ENCODE results near the gene CC2D2A.

The CC2D2A gene

DNA sequence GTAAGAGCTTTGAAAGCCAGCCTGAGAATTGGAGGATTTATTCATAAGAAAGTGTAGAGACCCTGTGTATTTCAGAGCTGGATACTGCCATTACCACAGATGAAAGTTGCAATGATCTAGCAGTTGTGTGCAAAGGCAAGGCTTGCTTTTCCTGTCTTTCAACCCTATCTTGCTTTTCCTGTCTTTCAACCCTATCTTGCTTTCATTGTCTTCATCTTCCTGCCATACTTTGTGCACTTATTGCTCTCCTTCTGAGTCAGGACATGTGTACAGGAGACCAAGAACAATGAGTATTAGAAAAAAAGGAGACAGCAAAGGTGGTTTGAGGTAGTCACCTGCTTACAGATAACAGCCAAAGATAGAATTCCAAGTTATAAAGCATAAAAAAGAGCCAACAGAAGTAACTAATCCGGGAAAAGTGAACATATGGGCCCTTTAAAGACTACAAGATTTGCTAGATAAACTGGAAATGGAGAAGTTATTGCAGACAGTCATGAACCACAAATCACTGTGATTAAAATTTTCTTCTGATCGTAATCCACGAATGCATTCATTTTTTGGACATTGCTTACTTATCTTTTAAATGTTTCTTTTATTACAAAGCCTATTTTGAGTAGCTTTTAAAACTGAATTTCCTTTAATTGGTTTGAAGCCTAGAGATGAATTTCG, 24.7 kb upstream of the CC2D2A start:
- no peak for TF ChIP-seq CTCF (conservative IDR thresholded peaks at IDR 0.05; ENCODE audit: low read depth, low read length)
- no peak for DNase-seq (ENCODE audit: low read depth)
- H3K4me3 ChIP-seq (ENCODE audit: low read depth, low read length), result no peak overlapping the region

DNA sequence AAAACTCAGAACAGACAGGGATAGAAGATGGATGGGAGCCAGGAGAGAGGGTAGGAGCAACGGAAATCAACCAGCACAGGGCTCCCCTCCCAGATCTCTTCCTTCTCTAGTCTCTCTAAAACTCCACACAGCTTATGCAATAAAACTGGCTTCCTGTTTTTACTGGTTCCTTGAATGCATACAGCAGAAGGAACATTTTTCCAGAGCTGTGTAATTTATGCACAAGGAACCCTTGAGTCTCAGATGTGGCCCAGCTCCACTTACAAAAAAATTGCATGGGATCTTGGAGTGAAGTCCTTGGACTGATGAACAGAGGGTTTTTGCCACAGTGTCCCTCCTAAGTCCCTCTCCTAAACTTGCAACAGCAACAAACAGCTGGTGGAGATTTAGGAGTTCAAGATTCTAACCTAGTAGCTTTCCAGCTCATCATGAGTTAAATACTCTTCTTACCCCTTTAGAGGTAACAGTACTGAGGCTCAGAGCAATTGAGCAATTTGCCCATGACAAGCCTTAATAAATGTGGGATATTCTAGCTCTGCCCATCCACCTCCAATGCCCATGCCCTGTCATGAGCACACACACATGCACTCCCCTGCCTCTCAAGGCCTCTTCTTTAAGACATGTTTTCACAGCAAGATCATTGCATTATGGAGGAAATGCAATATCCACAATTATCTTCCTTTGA, 18.4 kb upstream of the CC2D2A start:
- DNase-seq (ENCODE audit: low read depth), result peak; percentile 73
- no peak for TF ChIP-seq CTCF (conservative IDR thresholded peaks at IDR 0.05; ENCODE audit: low read depth, low read length)
- no peak overlapping the region for H3K4me3 ChIP-seq (ENCODE audit: low read depth, low read length)

GRCh38 chr4:15451866-15452765, 17.6 kb upstream of the CC2D2A start:
- no peak overlapping the region for H3K4me3 ChIP-seq (ENCODE audit: low read depth, low read length)

DNA sequence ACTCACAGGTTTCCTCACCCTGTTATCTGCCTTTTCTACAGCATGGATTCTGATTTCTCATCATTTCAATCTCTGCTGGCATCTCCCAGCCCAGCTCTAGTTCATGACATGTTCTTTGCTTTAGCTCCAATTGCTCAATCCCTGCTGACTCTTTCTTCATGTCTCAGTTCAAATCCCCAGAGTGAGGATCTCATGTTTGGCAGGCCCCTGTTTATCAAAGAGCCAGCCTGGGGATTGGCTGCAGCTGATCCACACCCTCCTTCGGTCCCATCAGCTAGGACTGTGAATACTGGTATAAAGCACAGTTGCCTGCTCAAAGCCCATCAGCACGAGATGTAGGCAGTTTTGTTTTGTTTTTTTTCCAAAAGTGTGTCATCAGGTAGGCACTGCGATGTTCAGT, 14.4 kb upstream of the CC2D2A start:
- H3K4me3 ChIP-seq (ENCODE audit: low read depth, low read length), result no peak overlapping the region
- TF ChIP-seq CTCF (conservative IDR thresholded peaks at IDR 0.05; ENCODE audit: low read depth, low read length), result no peak
- DNase-seq (ENCODE audit: low read depth), result peak; percentile 94

More at GRCh38 chr4:15451866-15452765, 17.6 kb upstream of the CC2D2A start:
- peak; percentile 97 for DNase-seq (ENCODE audit: low read depth)
- no peak for TF ChIP-seq CTCF (conservative IDR thresholded peaks at IDR 0.05; ENCODE audit: low read depth, low read length)

DNA sequence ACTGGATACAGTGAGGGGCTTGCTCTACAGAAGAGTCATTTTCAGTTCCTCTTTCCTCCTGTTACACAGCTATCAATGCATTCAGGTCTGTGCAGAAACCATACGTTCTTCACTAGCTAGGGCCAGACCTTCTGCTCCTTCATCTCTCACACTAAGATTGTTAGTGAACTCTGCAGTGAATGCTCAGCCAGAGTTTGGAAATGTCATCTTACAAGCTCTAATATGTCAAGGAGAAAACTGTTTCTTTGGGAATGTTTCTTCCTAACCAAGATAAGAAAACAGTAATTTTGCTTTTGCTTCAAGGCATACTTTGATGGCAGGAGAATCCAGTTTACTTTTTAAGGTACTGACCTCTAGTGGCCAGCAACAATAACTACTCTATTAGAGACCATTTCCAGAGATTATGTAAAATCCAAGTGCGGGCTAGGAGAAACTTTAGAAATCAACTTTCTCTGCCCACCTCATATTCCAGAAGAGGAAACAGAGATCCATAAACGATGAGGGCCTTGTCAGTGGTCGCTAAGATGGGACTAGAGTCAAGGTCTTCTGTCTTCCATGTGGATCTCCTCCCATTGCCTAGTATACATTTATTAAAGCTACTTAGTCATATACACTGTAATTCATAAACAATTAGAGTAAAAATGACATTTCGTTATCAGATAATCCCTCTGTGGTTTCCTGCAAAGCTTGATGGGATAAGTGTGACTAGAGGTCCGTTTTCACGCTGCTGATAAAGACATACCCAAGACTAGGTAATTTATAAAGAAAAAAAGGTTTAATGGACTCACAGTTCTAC, 12.1 kb upstream of the CC2D2A start:
- TF ChIP-seq CTCF (conservative IDR thresholded peaks at IDR 0.05; ENCODE audit: low read depth, low read length), result peak; percentile 62
- no peak overlapping the region for H3K4me3 ChIP-seq (ENCODE audit: low read depth, low read length)
- peak; percentile 84 for DNase-seq (ENCODE audit: low read depth)

GRCh38 chr4:15458616-15459015, 11.1 kb upstream of the CC2D2A start:
- no peak for DNase-seq (ENCODE audit: low read depth)
- TF ChIP-seq CTCF (conservative IDR thresholded peaks at IDR 0.05; ENCODE audit: low read depth, low read length), result no peak
- H3K4me3 ChIP-seq (ENCODE audit: low read depth, low read length), result no peak overlapping the region

Measured in choroid plexus epithelial cell (primary cell).